ENCODE measurements around the gene IL1RAPL1.

- no peak for TF ChIP-seq CTCF (IDR thresholded peaks at IDR 0.05; ENCODE audit: insufficient read depth, low read length, poor library complexity, severe bottlenecking)
- no peak for TF ChIP-seq EZH2phosphoT487 (conservative IDR thresholded peaks at IDR 0.05; ENCODE audit: low read length)
Measured at GRCh38 chrX:28981952-28982351, 394.7 kb downstream of the IL1RAPL1 start.
